ENCODE measurements around the gene RHOA.

GRCh38 chr3:49415931-49416601 lies 4.3 kb upstream of the RHOA start:
- TF ChIP-seq, protein P1, sequence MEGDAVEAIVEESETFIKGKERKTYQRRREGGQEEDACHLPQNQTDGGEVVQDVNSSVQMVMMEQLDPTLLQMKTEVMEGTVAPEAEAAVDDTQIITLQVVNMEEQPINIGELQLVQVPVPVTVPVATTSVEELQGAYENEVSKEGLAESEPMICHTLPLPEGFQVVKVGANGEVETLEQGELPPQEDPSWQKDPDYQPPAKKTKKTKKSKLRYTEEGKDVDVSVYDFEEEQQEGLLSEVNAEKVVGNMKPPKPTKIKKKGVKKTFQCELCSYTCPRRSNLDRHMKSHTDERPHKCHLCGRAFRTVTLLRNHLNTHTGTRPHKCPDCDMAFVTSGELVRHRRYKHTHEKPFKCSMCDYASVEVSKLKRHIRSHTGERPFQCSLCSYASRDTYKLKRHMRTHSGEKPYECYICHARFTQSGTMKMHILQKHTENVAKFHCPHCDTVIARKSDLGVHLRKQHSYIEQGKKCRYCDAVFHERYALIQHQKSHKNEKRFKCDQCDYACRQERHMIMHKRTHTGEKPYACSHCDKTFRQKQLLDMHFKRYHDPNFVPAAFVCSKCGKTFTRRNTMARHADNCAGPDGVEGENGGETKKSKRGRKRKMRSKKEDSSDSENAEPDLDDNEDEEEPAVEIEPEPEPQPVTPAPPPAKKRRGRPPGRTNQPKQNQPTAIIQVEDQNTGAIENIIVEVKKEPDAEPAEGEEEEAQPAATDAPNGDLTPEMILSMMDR (IDR thresholded peaks at IDR 0.05), result no peak
- no peak for TF ChIP-seq POLR2A (IDR thresholded peaks at IDR 0.05)
